ENCODE measurements around the gene RGS3. TPM values are rescaled to one million over a fixed set of nuclear protein-coding genes. Genes with fewer than 3 reads are reported as not detected.

RGS3 gene
- total RNA-seq, 1 experiment from 2014 or later: 39.4 TPM

GRCh38 chr9:113631871-113632665, 168.5 kb downstream of the RGS3 start:
- POLR2A ChIA-PET: no interaction called here
- BruUV-seq (replicated peaks): no TSS peak
- intact Hi-C loops (cut with micrococcal nuclease): no loop called here
- no peak overlapping the region for H3K4me3 ChIP-seq (replicated peaks in 1 of 2; ENCODE audit: low read depth in 1 of 2, low read length in 2 of 2)
- DNase-seq (ENCODE audit: low read depth, low spot score) (no peak), ATAC-seq (no peak)
- H3K79me2 ChIP-seq (ENCODE audit: insufficient read depth, low read length): no peaks in the 10 kb centered on the region
- H3K4me1 ChIP-seq (ENCODE audit: control insufficient read depth in 1 of 2, insufficient read depth in 2 of 2, low read length in 2 of 2): peaks cover 0 to 7% of the 10 kb centered on the region in 2 experiments; a peak in 1 of 4 replicates
- H3K27me3 ChIP-seq (ENCODE audit: insufficient read depth, low read length): no peaks in the 10 kb centered on the region
- H4K20me1 ChIP-seq (ENCODE audit: insufficient read depth): no peaks in the 10 kb centered on the region
- CTCF ChIA-PET: no interaction called here
- RAD21 ChIA-PET (ENCODE audit: low non-redundant PET in 1 of 2, low total read pairs in 2 of 2, uncharacterized antibody in 2 of 2, unreplicated experiment in 2 of 2): no interaction called here
- no peak for TF ChIP-seq REST (IDR thresholded peaks at IDR 0.05; ENCODE audit: low read depth)
- TF ChIP-seq SRF (IDR thresholded peaks at IDR 0.05; ENCODE audit: low read depth): no peak
- TF ChIP-seq, protein P1, sequence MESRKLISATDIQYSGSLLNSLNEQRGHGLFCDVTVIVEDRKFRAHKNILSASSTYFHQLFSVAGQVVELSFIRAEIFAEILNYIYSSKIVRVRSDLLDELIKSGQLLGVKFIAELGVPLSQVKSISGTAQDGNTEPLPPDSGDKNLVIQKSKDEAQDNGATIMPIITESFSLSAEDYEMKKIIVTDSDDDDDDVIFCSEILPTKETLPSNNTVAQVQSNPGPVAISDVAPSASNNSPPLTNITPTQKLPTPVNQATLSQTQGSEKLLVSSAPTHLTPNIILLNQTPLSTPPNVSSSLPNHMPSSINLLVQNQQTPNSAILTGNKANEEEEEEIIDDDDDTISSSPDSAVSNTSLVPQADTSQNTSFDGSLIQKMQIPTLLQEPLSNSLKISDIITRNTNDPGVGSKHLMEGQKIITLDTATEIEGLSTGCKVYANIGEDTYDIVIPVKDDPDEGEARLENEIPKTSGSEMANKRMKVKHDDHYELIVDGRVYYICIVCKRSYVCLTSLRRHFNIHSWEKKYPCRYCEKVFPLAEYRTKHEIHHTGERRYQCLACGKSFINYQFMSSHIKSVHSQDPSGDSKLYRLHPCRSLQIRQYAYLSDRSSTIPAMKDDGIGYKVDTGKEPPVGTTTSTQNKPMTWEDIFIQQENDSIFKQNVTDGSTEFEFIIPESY (IDR thresholded peaks at IDR 0.05; ENCODE audit: extremely low read depth, insufficient replicate concordance, low read length): no peak
- no peak for TF ChIP-seq EZH2phosphoT487 (IDR thresholded peaks at IDR 0.05; ENCODE audit: borderline replicate concordance)
- no peak for TF ChIP-seq EGR1 (IDR thresholded peaks at IDR 0.05; ENCODE audit: low read depth)
- TF ChIP-seq SIN3A (IDR thresholded peaks at IDR 0.05; ENCODE audit: low read depth): no peak
- no peak for TF ChIP-seq RAD21 (IDR thresholded peaks at IDR 0.05; ENCODE audit: low read depth)
- TF ChIP-seq CBX3 (IDR thresholded peaks at IDR 0.05; ENCODE audit: low read depth): no peak
- no peak for TF ChIP-seq MAX (IDR thresholded peaks at IDR 0.05)
- no peak for TF ChIP-seq TCF7L2 (IDR thresholded peaks at IDR 0.05; ENCODE audit: borderline replicate concordance, extremely low read depth, insufficient read depth, insufficient read length)
- no peak for TF ChIP-seq ELF1 (IDR thresholded peaks at IDR 0.05; ENCODE audit: borderline replicate concordance, low read depth)
- no peaks in the 10 kb centered on the region for H3K36me3 ChIP-seq (ENCODE audit: control insufficient read depth in 1 of 2, insufficient read depth in 2 of 2, low read length in 2 of 2)
- H3K4me2 ChIP-seq (ENCODE audit: low read length): no peak overlapping the region
- H3K9ac ChIP-seq (ENCODE audit: low read length): no peak overlapping the region
- H3K9me3 ChIP-seq (ENCODE audit: control insufficient read depth in 1 of 2, insufficient read depth in 1 of 2, low read depth in 1 of 2, low read length in 2 of 2): no peaks in the 10 kb centered on the region
- H3K9me2 ChIP-seq (ENCODE audit: insufficient read depth): no peaks in the 10 kb centered on the region
- H2AFZ ChIP-seq (ENCODE audit: low read depth, low read length, poor library complexity, severe bottlenecking): no peak overlapping the region
- H3K27ac ChIP-seq (ENCODE audit: low read depth, low read length): no peak overlapping the region
